GM19452 (cell line): Measurements from ENCODE around the gene PKNOX2.

Source experiments
- ATAC-seq: cut with Tn5 transposase; IDR thresholded peaks from one replicate; pipeline ENCODE4 v1.9.1; 2021; ENCODE audit not compliant: unreplicated experiment

The PKNOX2 gene

DNA sequence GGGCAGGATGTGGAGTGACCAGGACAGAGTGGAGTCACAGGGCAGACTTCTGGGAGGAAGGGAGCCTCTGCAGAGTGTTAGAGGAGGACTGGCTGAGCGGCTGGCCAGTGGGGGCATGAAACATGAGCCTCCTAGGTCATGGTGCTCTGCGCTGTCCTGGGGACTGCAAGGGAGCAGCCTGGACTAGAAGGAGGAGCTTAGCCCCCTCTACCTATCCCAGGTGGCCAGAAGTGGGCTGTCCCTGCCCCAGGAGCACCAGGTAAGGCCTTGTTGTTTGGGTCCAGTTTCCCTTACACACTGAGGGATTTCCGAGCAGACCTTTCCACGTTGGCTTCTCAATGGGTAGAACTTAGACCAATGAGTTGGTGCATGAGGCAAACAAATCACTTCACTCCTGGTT lies 7.4 kb downstream of the PKNOX2 start:
- ATAC-seq: no peak

DNA sequence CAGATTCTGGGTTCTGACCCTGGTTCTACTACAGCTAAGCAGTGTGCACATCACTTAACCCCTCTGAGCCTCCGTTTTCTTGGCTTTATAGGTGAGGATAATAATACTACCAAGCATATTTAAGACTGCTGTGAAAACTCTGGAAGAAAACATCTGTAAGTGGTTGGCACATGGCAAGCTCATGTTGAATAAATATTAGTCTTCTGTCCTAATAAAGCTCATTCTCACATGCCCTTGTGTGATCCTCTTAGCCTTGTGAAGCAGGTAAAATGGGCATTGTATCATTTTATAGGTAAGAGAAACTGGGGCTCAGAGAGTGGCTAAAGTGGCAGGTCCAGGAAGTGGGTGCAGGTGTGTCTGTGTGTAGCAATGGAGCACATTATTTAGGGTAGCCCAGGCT lies 8.5 kb downstream of the PKNOX2 start:
- no peak for ATAC-seq

DNA sequence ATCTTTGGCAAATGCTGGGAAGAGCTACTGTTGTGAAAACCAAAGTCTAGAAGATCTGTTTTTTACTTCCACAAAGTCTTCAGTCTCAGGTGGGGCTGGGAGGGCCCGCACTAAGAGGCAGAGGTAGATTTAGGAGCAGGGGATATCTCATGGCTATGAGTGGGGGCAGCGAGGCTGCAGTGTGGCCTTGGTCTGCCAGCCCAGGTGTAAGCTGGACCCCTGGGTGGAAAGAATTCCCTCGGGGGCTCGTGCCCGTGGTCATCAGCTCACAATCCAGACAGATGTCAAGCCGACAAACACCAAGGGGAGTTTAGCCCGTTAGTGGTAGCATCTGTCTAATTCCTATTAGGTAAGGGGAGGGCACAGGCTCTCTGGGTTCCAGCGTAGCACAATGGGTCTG lies 9.0 kb downstream of the PKNOX2 start:
- ATAC-seq: no peak

GRCh38 chr11:125174057-125174456 lies 9.5 kb downstream of the PKNOX2 start:
- no peak for ATAC-seq

DNA sequence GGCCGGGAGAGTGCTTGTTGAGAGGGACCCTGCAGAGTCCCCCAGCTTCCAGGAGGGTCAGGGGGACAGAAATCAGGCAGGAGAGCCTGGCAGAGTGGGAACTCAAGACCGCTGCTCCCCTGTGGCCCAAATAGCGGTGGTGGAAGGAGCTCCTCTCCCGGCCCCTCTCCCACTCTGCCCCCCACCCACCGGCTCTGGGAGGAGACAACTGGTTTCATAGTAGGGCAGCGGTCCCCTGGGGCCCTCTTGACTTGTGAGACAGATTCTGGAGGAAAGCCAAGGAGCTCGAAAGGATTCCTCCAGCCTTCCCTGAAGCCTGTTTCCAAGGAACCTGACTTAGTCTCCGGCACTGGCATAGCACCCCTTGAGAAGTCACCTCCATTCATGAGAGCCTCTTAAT lies 10.1 kb downstream of the PKNOX2 start:
- ATAC-seq: no peak

GRCh38 chr11:125175166-125175565 lies 10.6 kb downstream of the PKNOX2 start:
- ATAC-seq: no peak

- no peak for ATAC-seq
Measured at GRCh38 chr11:125175896-125176575, 11.5 kb downstream of the PKNOX2 start.

DNA sequence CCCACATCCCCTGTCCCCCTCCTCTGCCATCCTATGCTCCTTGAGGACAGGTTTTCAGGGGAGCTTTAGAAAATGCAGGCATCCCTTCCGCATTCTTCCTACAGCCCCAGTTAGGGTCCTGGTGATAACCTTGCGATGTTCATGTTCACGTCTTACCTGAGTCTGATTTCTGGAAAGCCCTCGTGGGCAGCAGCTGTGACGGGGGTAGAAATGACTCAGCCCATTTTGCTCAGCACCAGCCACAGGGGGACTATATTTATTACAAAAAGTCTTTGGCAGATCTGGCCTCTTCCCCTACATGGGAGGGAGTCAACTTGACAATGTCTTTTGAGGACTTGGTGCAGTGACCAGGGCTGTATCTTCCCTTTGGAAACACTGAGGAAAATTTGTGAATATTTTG lies 12.3 kb downstream of the PKNOX2 start:
- ATAC-seq: peak; percentile 45

- no peak for ATAC-seq
Measured at GRCh38 chr11:125177543-125177942, 13.0 kb downstream of the PKNOX2 start.

DNA sequence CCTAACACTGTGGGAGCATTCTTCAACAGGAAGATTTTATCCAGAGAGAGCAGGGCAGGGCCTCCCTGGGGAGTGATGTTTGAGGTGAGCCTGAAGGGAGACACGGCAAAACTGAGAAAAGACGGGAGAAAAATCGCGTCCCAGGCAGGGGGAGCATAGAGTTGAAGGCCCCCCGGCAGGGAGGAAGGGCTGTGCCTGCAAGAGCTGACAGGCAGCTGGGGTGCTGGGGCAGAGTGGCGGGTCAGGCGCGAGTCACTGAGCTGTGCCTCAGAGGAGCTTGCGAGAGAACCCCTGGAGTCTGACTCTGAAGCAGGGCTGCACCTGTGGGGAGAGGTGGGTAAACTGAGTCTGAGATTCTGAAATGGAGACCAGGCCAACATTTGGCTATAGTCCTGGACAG lies 14.8 kb downstream of the PKNOX2 start:
- ATAC-seq: no peak

GRCh38 chr11:125179895-125180294 lies 15.3 kb downstream of the PKNOX2 start:
- no peak for ATAC-seq

- ATAC-seq: peak; percentile 80
Measured at GRCh38 chr11:125180413-125181305, 16.1 kb downstream of the PKNOX2 start.

- ATAC-seq: no peak
Measured at GRCh38 chr11:125182573-125182972, 18.0 kb downstream of the PKNOX2 start.

DNA sequence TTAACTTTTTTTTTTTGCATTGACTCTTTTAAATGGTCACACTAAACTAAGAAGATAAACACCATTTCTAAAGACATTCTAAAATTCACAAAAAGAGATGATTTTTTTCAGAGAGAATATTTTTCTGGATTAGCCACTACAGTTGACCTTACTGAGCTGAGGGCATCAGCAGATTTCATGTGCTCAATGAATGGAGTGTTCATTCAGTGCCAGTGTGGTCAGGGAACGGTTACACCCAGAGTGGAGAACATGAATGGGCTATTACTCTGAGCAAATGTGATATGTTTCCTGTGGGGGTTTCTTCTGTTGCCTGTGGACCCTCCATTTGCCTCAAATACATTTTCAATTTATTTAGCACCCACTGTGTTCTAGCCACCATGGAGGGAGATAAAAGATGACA lies 19.1 kb downstream of the PKNOX2 start:
- no peak for ATAC-seq

GRCh38 chr11:125188021-125188420 lies 23.5 kb downstream of the PKNOX2 start:
- no peak for ATAC-seq

DNA sequence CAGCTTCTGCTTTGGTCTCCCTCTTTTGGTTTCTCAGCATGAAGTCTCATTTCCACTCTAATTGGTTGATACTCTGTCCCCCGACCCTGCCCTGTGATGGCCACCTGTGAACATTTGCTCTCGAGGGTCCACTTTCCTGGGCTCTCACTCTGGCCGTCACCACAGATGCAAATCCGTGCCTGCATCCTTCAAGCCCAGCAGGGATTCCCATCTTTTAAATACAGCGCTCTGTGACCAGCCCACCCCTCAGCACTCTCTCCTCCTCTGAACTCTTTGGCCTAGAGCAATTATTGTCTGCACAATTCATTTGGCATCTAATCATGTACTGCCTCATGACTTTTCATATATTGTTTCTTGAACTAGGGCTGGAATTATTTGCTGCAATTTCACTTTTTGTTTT lies 26.0 kb downstream of the PKNOX2 start:
- ATAC-seq: no peak

GRCh38 chr11:125192183-125192582 lies 27.6 kb downstream of the PKNOX2 start:
- no peak for ATAC-seq

DNA sequence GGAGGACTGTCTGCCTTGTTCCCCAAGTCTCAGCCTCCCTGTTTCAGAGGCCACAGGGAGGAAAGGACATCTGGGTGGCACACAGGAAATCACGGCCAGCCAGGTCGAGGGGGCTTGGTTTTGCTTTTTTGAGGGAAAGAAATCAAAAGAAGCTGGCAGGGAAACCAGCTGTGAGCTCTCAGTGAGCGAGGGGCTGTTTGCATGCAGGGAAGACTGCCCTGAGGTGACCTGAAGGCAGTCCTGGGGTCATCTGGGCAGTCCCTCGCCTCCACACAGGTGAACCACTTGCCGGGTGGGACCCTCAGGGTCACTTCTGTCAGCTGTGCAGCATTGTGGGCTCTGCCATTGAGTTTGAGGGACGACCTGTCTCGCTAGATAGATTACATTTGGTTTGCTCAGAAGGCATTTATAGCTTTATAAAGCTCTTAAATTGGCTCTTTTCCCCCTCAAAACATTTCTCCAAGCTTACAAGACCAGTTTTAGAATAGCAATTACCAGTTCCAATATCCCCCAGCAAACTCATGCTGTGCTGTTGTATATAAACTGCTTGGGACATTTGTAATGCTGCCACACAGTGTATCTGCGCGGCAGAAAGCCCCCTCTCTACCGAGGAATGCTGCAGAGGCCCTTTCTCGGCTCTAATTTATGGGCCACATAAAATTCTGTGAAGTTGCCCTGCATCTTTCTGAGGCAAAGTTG lies 28.3 kb downstream of the PKNOX2 start:
- no peak for ATAC-seq

- no peak for ATAC-seq
Measured at GRCh38 chr11:125193416-125193726, 28.8 kb downstream of the PKNOX2 start.

GRCh38 chr11:125193841-125194240 lies 29.3 kb downstream of the PKNOX2 start:
- no peak for ATAC-seq

DNA sequence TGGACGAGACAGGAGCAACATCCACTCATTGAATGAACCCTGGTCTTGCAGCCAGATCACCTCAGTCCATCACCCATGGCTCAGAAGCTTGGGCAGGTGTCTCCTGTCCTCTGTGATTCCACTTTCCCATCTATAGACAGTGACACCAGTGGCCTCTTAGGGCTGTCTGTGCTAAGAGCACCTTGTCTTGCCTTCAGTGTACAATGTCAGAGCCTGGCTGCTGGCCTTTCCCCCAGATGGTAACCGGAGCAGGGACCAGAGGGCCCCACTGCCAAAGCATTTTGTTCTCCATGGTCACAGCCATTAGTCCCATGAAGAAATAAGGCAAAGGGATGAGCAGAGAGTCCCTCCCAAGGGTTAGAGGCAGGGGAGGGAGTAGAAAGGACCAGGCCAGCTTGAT lies 35.4 kb downstream of the PKNOX2 start:
- no peak for ATAC-seq

DNA sequence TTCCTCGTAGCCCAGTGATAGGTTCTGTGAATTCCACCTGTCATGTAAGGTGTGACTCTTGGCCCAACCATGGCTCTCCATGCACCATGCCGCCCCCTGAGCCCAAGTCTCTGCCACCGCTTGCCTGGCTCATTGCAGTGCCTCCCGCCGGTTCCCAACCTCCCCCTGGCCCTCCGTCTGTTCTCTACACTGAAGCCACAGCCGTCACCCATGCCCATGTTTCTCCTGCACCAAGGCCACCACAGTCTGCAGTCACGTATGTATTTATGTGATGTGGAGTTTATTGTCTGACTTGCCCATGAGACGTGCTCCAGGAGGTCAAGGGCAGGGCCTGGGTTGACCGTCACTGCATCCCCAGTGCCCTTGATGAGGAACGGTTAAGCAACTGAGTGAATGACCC lies 35.9 kb downstream of the PKNOX2 start:
- no peak for ATAC-seq
